ENCODE data around the gene ETFRF1.

The ETFRF1 gene, protein sequence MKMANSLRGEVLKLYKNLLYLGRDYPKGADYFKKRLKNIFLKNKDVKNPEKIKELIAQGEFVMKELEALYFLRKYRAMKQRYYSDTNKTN

DNA sequence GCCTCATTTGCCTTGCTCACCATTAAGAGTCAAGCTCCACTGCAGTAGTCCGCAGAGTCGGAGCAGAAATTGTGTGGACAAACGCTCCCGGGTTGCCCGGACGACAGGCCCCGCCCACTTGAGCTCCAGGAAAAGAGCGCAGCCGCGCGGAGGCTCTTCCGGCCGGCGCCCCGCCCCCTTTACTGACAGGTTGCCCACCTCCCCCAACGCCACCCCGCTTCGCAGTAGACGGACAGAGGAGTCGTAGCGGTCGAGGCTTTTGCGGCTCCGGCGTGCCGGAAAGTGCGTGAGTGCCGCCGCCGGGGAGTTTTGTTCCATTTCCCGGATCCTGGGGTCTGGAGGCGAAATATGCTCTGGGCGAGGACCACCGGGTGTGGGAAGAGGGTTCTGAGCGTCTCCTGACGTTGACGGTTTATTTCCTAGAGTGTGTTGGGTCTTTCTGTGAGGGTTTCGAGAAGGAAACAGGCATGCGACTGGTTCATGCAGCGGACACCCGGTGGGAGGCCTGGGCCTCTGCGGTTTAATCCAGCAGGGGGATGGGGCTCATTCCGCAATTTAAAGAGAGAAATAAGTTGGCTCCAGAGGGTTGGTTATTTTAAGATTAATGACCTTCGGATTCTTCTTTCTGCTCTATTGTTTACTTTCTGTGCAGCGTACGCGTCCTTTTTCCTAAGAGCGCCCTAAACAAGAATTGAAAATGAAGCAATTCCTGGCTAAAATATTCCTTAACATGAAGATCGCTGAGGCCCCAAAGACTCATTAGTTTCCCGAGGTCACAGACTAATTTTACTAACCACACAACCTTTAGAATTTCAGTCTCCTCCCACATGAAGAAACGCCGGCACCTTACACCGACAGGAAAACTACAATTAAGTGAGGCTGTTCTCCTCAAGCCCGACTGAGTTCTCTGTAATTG, at the start of gene ETFRF1, which contains the start of gene DNAI7:
Gene ETFRF1 (plus strand): TSS at position 182 of the 916 bp plus-strand sequence. CDS start 8,720 bp downstream, outside the sequence.
Gene DNAI7 (minus strand): TSS at position 105 of the 916 bp plus-strand sequence. CDS start 82 bp downstream, at position 23.
- DNase-seq (ENCODE audit: low read depth in 2 of 2) = peak; percentile 86 to 89

DNA sequence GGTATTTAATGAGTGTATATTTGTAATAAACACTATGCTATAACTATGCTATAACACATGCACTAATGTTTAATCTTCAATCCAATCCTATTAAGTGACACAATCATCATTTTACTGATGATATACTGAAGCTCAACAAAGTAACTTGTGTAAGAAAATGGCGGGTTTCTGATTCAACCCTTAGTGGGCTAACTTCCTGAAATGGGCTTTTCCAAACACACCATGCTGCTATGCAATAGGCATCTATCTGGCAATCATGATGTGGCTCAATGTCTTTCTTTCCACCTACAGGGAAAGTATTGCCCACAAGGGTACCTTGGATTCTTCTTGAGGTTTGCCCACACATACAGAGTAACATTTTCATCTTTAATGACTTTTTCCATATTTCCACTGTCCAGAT, 48.4 kb upstream of the ETFRF1 start:
- DNase-seq (ENCODE audit: low read depth in 2 of 2) = no peak

DNA sequence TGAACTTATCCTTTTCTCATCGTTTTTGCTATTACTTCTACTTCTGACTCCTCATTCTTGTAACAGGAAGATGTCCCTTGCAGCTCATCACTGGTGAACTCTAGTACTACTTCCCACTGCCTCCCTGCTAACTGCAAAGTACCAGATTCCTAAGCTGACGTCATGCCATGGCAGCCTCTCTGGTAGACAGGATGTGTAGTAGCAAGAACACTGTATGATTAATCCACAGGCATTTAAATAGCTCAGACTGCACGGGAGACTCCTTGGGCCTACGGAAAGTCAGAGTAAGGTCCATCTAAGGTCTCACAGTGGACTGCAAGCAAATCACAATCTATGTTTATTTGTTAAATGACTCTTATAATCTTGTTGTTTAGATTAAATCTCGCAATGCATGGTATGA, 43.6 kb upstream of the ETFRF1 start:
- no peak for DNase-seq (ENCODE audit: low read depth in 2 of 2)

- DNase-seq (ENCODE audit: low read depth in 2 of 2) = no peak
Observed at GRCh38 chr12:25152055-25152454, 43.0 kb upstream of the ETFRF1 start.

- no peak for DNase-seq (ENCODE audit: low read depth in 2 of 2)
Observed at GRCh38 chr12:25155022-25155576, 39.9 kb upstream of the ETFRF1 start.

GRCh38 chr12:25156061-25156460, 39.0 kb upstream of the ETFRF1 start:
- no peak for DNase-seq (ENCODE audit: low read depth in 2 of 2)

- DNase-seq (ENCODE audit: low read depth in 2 of 2) = no peak
Observed at GRCh38 chr12:25162866-25163265, 32.2 kb upstream of the ETFRF1 start.

DNA sequence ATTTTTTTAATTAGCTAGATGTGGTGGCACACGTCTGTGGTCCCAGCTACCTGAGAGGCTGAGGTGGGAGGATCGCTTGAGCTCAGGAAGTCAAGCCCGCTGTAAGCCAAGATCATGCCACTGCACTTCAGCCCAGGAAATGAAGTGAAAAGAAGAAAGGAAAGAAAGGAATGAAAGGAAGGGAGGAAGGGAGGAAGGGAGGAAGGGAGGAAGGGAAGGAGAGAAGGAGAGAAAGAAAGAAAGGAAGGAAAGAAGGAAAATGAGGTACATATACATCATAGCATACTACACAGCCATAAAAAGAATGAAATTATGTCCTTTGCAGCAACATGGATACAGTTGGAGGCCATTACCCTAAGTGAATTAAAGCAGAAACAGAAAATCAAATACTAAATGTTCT, 12.3 kb upstream of the ETFRF1 start:
- DNase-seq (ENCODE audit: low read depth in 2 of 2) = no peak

DNA sequence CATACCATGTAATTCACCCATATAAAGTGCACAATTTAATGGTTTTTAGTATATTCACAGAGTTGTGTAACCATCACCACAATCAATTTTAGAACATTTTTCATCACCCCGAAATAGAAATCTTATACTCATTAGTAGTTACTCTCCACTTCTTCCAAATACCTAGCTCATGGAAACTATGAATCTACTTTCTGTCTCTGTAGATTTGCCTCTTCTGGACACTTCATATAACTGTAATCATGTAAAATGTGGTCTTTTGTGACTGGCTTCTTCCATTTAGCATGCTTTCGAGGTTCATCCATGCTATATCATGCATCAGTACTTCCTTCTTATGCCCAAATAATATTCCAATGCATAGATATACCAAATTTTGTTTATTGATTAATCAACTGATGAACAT, 10.9 kb upstream of the ETFRF1 start:
- no peak for DNase-seq (ENCODE audit: low read depth in 2 of 2)

- no peak for DNase-seq (ENCODE audit: low read depth in 2 of 2)
Observed at GRCh38 chr12:25186038-25186787, 8.8 kb upstream of the ETFRF1 start.

DNA sequence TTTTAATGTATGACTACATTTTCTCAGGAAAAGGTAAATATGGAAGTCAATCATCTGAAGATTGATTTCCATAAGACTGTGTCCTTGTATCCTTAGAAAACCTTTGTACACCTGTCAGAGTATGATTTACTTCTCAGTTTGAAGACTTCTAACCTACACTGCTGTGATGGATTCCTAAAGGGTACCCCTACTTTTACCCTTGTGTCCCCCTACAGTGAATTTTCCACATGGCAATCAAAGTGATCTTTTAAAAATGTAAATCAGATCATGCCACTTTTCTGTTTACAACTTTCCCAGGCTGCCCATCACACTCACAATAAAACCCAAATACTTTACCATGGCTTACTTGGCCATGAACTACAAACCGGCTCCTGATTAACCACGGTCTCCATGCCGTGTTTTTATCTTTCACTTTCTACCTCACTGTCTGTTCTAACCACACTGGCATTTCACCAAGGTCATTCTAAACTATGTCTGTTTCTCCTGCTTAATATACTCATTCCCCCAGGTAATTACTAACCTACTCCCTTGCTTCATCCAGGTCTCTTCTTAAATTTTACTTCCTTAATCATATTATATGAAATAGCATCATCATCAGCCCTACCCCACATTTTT, 8.1 kb upstream of the ETFRF1 start:
- DNase-seq (ENCODE audit: low read depth in 2 of 2) = no peak

- no peak for DNase-seq (ENCODE audit: low read depth in 2 of 2)
Observed at GRCh38 chr12:25187781-25188180, 7.3 kb upstream of the ETFRF1 start.

DNA sequence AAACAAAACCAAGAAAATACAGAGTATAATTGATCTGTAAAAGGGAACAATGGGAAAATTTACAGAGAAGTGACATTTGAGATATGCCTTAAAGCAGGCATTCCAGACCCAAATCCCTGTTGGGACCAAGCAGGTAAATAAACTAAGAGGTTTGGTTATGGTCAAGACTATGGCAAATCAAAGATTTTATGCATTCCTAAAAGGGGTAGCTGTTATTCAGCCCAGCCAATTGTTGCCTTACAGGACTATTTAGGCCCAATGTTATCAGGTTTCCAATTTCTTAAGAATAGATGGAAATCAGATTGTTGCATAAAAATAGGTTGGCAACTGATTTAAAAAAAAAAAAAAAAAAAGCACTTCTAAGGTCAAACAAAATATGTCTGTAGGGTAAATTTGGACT, 5.4 kb upstream of the ETFRF1 start:
- DNase-seq (ENCODE audit: low read depth in 2 of 2) = no peak

DNA sequence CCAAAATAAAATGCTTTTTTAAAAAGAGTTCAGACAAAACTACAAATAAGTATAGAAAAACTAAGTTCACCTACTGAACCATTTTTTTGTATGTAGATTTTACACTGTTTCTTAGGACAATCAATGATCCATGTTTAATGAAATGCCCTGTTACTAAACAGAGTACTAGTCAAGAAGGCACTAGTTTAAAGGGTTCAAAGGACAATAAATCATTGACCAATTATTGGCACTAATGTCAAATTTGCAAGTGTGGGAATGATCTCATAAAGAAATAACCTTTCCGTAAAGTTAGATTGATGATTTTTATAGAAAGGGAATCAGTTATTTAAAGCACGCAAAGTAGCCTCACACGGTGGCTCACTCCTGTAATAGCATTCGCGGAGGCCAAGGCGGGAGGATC, 4.2 kb upstream of the ETFRF1 start:
- no peak for DNase-seq (ENCODE audit: low read depth in 2 of 2)

DNA sequence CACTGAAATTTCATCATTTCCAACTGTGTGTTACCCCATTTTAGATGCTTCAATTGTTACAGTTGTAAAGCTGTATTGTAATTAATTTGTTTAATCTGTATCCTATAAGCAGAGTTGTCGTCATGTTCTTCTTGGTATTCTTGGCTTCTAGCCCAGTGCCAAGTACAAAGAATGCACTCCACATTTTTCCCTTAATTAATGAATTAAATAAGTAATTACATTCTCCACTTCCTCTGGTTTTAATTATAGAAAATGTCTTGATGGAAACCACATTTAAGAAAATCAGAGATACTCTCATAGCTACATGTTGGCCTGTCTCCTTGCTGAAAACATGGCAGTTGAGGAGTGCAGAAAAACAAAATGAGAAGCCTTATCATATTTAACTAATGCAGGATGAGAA, 823 bp upstream of the ETFRF1 start:
- no peak for DNase-seq (ENCODE audit: low read depth in 2 of 2)

GRCh38 chr12:25194722-25195055, 348 bp upstream of the ETFRF1 start:
- no peak for DNase-seq (ENCODE audit: low read depth in 2 of 2)

- no peak for DNase-seq (ENCODE audit: low read depth in 2 of 2)
Observed at GRCh38 chr12:25197608-25198007, 2.6 kb downstream of the ETFRF1 start.

- no peak for DNase-seq (ENCODE audit: low read depth in 2 of 2)
Observed at GRCh38 chr12:25200703-25201102, 5.7 kb downstream of the ETFRF1 start.

DNA sequence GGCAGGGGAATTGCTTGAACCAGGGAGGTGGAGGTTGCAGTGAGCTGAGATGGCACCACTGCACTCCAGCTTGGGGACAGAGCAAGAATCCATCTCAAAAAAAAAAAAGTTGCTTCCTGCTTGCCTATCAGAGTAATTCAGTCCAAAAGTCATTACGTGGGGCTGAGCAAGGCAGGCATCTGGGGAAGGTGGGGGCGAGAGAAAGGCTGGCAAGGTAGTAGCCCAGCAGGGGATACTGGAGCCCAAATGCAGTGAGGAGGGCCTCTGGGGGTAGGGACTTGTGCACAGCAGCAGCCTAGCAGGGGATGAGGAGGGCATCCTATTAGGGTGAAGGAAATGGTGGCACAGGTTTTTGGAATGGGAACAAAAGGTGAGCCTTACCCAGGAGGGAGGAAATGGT, 7.1 kb downstream of the ETFRF1 start:
- DNase-seq (ENCODE audit: low read depth in 2 of 2) = no peak

- DNase-seq (ENCODE audit: low read depth in 2 of 2) = no peak
Observed at GRCh38 chr12:25207411-25207810, 12.4 kb downstream of the ETFRF1 start.

DNA sequence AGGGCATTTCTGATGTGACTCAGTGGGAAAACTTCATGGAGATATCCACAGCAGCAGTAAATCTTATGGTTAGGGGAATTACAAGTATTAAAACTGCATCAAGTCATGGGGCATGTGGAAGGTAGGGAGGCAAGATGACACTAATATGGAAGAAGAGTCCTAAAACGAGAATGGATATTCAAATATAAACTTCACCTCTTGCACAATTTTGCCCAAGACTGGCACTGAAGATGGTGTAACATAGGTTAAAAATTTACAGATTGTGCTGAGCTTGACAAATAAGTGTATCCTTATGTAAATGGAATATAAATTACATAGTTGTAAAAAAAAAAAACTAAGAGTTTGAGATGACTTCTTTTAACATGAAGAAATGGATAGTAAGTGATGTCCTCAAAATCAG, 12.8 kb downstream of the ETFRF1 start:
- DNase-seq (ENCODE audit: low read depth in 2 of 2) = no peak

- no peak for DNase-seq (ENCODE audit: low read depth in 2 of 2)
Observed at GRCh38 chr12:25208554-25208953, 13.5 kb downstream of the ETFRF1 start.
